Chondrocyte (in vitro differentiated cells): Measurements from ENCODE around the gene ADARB1. TPM values are rescaled to one million over a fixed set of nuclear protein-coding genes. Genes with fewer than 3 reads are reported as not detected.

Experiments
- DNase-seq: peaks from one replicate; pipeline ENCODE4 v3.0.0; 2021; ENCODE audit warnings: mixed read lengths, low spot score
- H3K27ac Mint-ChIP-seq: one replicate; pipeline ENCODE4 v1.8.0; 2021; ENCODE audit warnings: mild to moderate bottlenecking, moderate library complexity, mixed read lengths; ENCODE audit not compliant: unreplicated experiment
- H3K27me3 Mint-ChIP-seq: 2 replicates; pipeline ENCODE4 v1.8.0; 2021; ENCODE audit warnings: low read depth, mixed read lengths
- H3K36me3 Mint-ChIP-seq: 2 replicates; pipeline ENCODE4 v1.8.0; 2021; ENCODE audit warnings: low read depth, mixed read lengths
- H3K4me1 Mint-ChIP-seq: 2 replicates; pipeline ENCODE4 v1.8.0; 2021; ENCODE audit warnings: low read depth, mild to moderate bottlenecking, mixed read lengths
- H3K4me3 Mint-ChIP-seq: one replicate; pipeline ENCODE4 v1.8.0; 2021; ENCODE audit warnings: mild to moderate bottlenecking, moderate library complexity, mixed read lengths; ENCODE audit not compliant: unreplicated experiment
- H3K9me3 Mint-ChIP-seq: 2 replicates; pipeline ENCODE4 v1.8.0; 2021; ENCODE audit warnings: low read depth, mixed read lengths
- CTCF ChIP-seq: fragments of 200-600 bp; sonication (generic); IDR thresholded peaks from 2 replicates; pipeline ENCODE4 v1.5.0; 2021; ENCODE audit warnings: antibody characterized with exemption, mild to moderate bottlenecking, moderate library complexity
- total RNA-seq: library from RNA; stranded (reverse); gene quantifications from 3 replicates; pipeline ENCODE4 v1.2.1, GENCODE V29; 2021

ADARB1 gene
- total RNA-seq, 1 donor from 2014 or later, result 92.8 TPM

GRCh38 chr21:45215213-45215612, 140.8 kb downstream of the ADARB1 start:
- H3K4me1 Mint-ChIP-seq, result peaks cover 32% of the 10 kb centered on the region
- peaks cover 20% of the 10 kb centered on the region for H3K9me3 Mint-ChIP-seq
- no peak overlapping the region for H3K27ac Mint-ChIP-seq
- no peaks in the 10 kb centered on the region for H3K27me3 Mint-ChIP-seq
- peaks cover 44% of the 10 kb centered on the region for H3K36me3 Mint-ChIP-seq
- no peak for TF ChIP-seq CTCF
- H3K4me3 Mint-ChIP-seq, result no peak overlapping the region
- no peak for DNase-seq

- no peak for DNase-seq
- no peak overlapping the region for H3K4me3 Mint-ChIP-seq
- H3K4me1 Mint-ChIP-seq, result peaks cover 33% of the 10 kb centered on the region
- H3K27ac Mint-ChIP-seq, result peak overlapping the region; percentile 34
- peaks cover 47% of the 10 kb centered on the region for H3K36me3 Mint-ChIP-seq
- no peak for TF ChIP-seq CTCF
- H3K9me3 Mint-ChIP-seq, result peaks cover 20% of the 10 kb centered on the region
- no peaks in the 10 kb centered on the region for H3K27me3 Mint-ChIP-seq
Measured at GRCh38 chr21:45217010-45217409, 142.6 kb downstream of the ADARB1 start.

GRCh38 chr21:45219517-45219916, 145.1 kb downstream of the ADARB1 start:
- H3K27ac Mint-ChIP-seq, result peak overlapping the region; percentile 72
- DNase-seq, result no peak
- no peaks in the 10 kb centered on the region for H3K27me3 Mint-ChIP-seq
- H3K4me1 Mint-ChIP-seq, result peaks cover 33% of the 10 kb centered on the region
- TF ChIP-seq CTCF, result no peak
- peaks cover 41% of the 10 kb centered on the region for H3K36me3 Mint-ChIP-seq
- peaks cover 20% of the 10 kb centered on the region for H3K9me3 Mint-ChIP-seq
- H3K4me3 Mint-ChIP-seq, result no peak overlapping the region

- H3K4me3 Mint-ChIP-seq, result no peak overlapping the region
- no peaks in the 10 kb centered on the region for H3K27me3 Mint-ChIP-seq
- peaks cover 33% of the 10 kb centered on the region for H3K4me1 Mint-ChIP-seq
- peak overlapping the region; percentile 72 for H3K27ac Mint-ChIP-seq
- peaks cover 20% of the 10 kb centered on the region for H3K9me3 Mint-ChIP-seq
- H3K36me3 Mint-ChIP-seq, result peaks cover 38% of the 10 kb centered on the region
- no peak for TF ChIP-seq CTCF
- no peak for DNase-seq
Measured at GRCh38 chr21:45220071-45220481, 145.7 kb downstream of the ADARB1 start.

GRCh38 chr21:45220714-45221490, 146.5 kb downstream of the ADARB1 start:
- Mint-ChIP-seq H3K27me3 (no peaks in the 10 kb centered on the region), H3K4me3 (no peak overlapping the region), H3K36me3 (peaks cover 35% of the 10 kb centered on the region), H3K9me3 (peaks cover 20% of the 10 kb centered on the region), H3K27ac (peak overlapping the region; percentile 54), H3K4me1 (peaks cover 35% of the 10 kb centered on the region)
- TF ChIP-seq CTCF, result no peak
- peak; percentile 72 for DNase-seq
